CD14-positive monocyte (primary cell): ENCODE results near the gene WNT7A. TPM values are rescaled to one million over a fixed set of nuclear protein-coding genes. Genes with fewer than 3 reads are reported as not detected.
A peak's percentile ranks its signal among the peaks of the same experiment; 100 is the strongest.

ENCODE experiments used
- DNase-seq, 3 donors: peaks; one replicate each; pipeline ENCODE4 v3.0.0-alpha.2; 2011 to 2022
- H2AFZ ChIP-seq: 2 replicates; pipeline ENCODE4 v1.6.0; 2012; ENCODE audit warnings: mild to moderate bottlenecking, low read depth, low read length, inconsistent platforms; ENCODE audit not compliant: insufficient read depth, poor library complexity, severe bottlenecking
- H3K27ac ChIP-seq, 2 donors: 1 replicate in 1 of 2; 2 replicates in 1 of 2; pipeline ENCODE4 v1.5.1; 2012 to 2013; ENCODE audit warnings: low read length in 2 of 2, control low read depth in 1 of 2, inconsistent platforms in 1 of 2, low read depth in 1 of 2, mild to moderate bottlenecking in 1 of 2
- H3K27me3 ChIP-seq, 2 donors: one replicate each; pipeline versions ENCODE4 v1.6.0 to v1.6.1; 2011 to 2013; ENCODE audit warnings: low read length in 2 of 2; ENCODE audit not compliant: control insufficient read depth in 2 of 2, insufficient read depth in 2 of 2
- H3K36me3 ChIP-seq, 2 donors: replicated peaks in 1 of 2; 1 replicate in 1 of 2; 2 replicates in 1 of 2; pipeline versions ENCODE4 v1.5.1 to v1.6.1; 2012 to 2013; ENCODE audit warnings: low read length in 2 of 2, control low read depth in 1 of 2, inconsistent platforms in 1 of 2, mild to moderate bottlenecking in 1 of 2; ENCODE audit not compliant: insufficient read depth in 2 of 2, control insufficient read depth in 1 of 2
- H3K4me1 ChIP-seq, 2 donors: 1 replicate in 1 of 2; 2 replicates in 1 of 2; pipeline versions ENCODE4 v1.5.1 to v1.6.1; 2012 to 2013; ENCODE audit warnings: low read length in 2 of 2, control low read depth in 1 of 2, inconsistent platforms in 1 of 2, mild to moderate bottlenecking in 1 of 2, moderate library complexity in 1 of 2; ENCODE audit not compliant: insufficient read depth in 2 of 2, control insufficient read depth in 1 of 2
- H3K4me2 ChIP-seq: replicated peaks from 2 replicates; pipeline ENCODE3; 2012; ENCODE audit warnings: low read length, moderate library complexity, mild to moderate bottlenecking; ENCODE audit not compliant: poor library complexity, severe bottlenecking; ENCODE audit errors: extremely low read depth
- H3K4me3 ChIP-seq, 3 experiments: fragments of 200-600 bp in 1 of 3; sonication (generic) in 1 of 3; replicated peaks in 1 of 3; 1 replicate in 2 of 3; 2 replicates in 1 of 3; pipeline ENCODE4 v1.5.1; 2011 to 2013; ENCODE audit warnings: low read length in 3 of 3, mild to moderate bottlenecking in 3 of 3, control low read depth in 2 of 3, low read depth in 2 of 3, inconsistent platforms in 1 of 3, moderate library complexity in 1 of 3
- H3K79me2 ChIP-seq: 2 replicates; pipeline ENCODE4 v1.6.0; 2012; ENCODE audit warnings: mild to moderate bottlenecking, control low read depth, inconsistent platforms, low read length, moderate library complexity; ENCODE audit not compliant: insufficient read depth
- H3K9ac ChIP-seq: 2 replicates; pipeline ENCODE4 v1.6.0; 2017; ENCODE audit warnings: low read length, mild to moderate bottlenecking; ENCODE audit not compliant: insufficient read depth, poor library complexity, severe bottlenecking
- H3K9me3 ChIP-seq, 2 donors: replicated peaks in 1 of 2; 1 replicate in 1 of 2; 2 replicates in 1 of 2; pipeline versions ENCODE4 v1.5.1 to v1.6.1; 2012 to 2013; ENCODE audit warnings: low read length in 2 of 2, control low read depth in 1 of 2; ENCODE audit not compliant: control insufficient read depth in 1 of 2, insufficient read depth in 1 of 2
- H4K20me1 ChIP-seq: 2 replicates; pipeline ENCODE4 v1.6.0; 2012; ENCODE audit warnings: mild to moderate bottlenecking, low read length, control low read depth, moderate library complexity; ENCODE audit not compliant: insufficient read depth
- H3K27ac Mint-ChIP-seq, 7 donors: one replicate each; pipeline ENCODE4 v1.8.0; 2020; ENCODE audit warnings: mild to moderate bottlenecking in 7 of 7, mixed read lengths in 7 of 7, moderate library complexity in 6 of 7, inconsistent platforms in 2 of 7
- H3K27me3 Mint-ChIP-seq, 3 donors: one replicate each; pipeline ENCODE4 v1.8.0; 2021 to 2022; ENCODE audit warnings: low read depth in 3 of 3, mild to moderate bottlenecking in 3 of 3, mixed read lengths in 3 of 3, moderate library complexity in 3 of 3, inconsistent platforms in 1 of 3
- H3K36me3 Mint-ChIP-seq, 2 donors: one replicate each; pipeline ENCODE4 v1.8.0; 2020; ENCODE audit warnings: mixed read lengths in 2 of 2, inconsistent platforms in 1 of 2, mild to moderate bottlenecking in 1 of 2
- H3K4me1 Mint-ChIP-seq: one replicate; pipeline ENCODE4 v1.8.0; 2020; ENCODE audit warnings: mild to moderate bottlenecking, mixed read lengths
- H3K4me3 Mint-ChIP-seq, 2 donors: one replicate each; pipeline ENCODE4 v1.8.0; 2020; ENCODE audit warnings: mild to moderate bottlenecking in 2 of 2, mixed read lengths in 2 of 2, moderate library complexity in 1 of 2
- H3K9me3 Mint-ChIP-seq, 7 donors: one replicate each; pipeline ENCODE4 v1.8.0; 2020 to 2022; ENCODE audit warnings: mixed read lengths in 7 of 7, mild to moderate bottlenecking in 6 of 7, moderate library complexity in 6 of 7, inconsistent platforms in 2 of 7
- WGBS: methylation state at CpG from one replicate; pipeline ENCODE4 v1.1.5; 2013; ENCODE audit warnings: missing lambda C conversion rate; ENCODE audit not compliant: insufficient coverage; 5-methylcytosine and 5-hydroxymethylcytosine counted together
- intact Hi-C, 2 donors: fragments of 100-400 bp; cut with micrococcal nuclease; formaldehyde crosslinking; loops; one replicate each; pipeline versions ENCODE4 v1.15.0 to v1.15.1; 2023
- polyA plus RNA-seq, 3 donors: library from polyadenylated mRNA; depleted of rRNA in 1 of 3; unstranded in 2 of 3; stranded (reverse) in 1 of 3; fragments of 300-500 nt in 2 of 3; fragments of >200 nt in 1 of 3; fragmentation: Illumina TruSeq in 2 of 3; gene quantifications; 1 replicate in 2 of 3; 2 replicates in 1 of 3; pipeline ENCODE4 v1.2.3, GENCODE V29; 2012 to 2021
- TF ChIP-seq, protein P1 (sequence below): fragments of 200-600 bp; IDR thresholded peaks from one replicate; pipeline ENCODE4 v1.8.0; 2022; ENCODE audit warnings: antibody characterized with exemption, mild to moderate bottlenecking

WNT7A gene
- polyA plus RNA-seq, 3 donors: not detected

DNA sequence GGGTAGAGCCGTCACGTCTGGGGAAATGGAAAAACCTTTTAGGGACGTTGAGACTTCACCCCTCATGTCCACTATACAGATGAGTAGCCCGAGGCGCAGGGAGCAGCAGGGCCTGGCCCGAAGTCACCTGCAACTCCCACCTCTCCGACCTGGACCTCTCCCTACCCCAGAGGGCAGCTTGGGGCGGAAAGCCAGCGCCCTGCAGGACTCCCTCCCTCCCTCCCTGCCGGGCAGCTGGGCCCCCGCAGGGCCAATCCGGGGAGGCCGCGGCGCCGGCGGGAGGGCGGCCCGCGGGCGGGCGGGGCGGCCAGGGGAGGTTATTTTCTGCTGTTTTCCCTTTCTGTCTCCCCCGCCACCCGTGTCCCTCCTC lies 2.0 kb downstream of the WNT7A start:
- no peaks in the 10 kb centered on the region for H3K79me2 ChIP-seq
- peak overlapping the region in 1 of 7 donors; percentile 28 for H3K27ac Mint-ChIP-seq
- no peaks in the 10 kb centered on the region for H4K20me1 ChIP-seq
- DNase-seq: no peak
- no peak overlapping the region for H3K9ac ChIP-seq
- H3K27ac ChIP-seq: no peak overlapping the region
- no peaks in the 10 kb centered on the region for H3K36me3 Mint-ChIP-seq
- intact Hi-C loops: no loop called here
- TF ChIP-seq, protein P1, sequence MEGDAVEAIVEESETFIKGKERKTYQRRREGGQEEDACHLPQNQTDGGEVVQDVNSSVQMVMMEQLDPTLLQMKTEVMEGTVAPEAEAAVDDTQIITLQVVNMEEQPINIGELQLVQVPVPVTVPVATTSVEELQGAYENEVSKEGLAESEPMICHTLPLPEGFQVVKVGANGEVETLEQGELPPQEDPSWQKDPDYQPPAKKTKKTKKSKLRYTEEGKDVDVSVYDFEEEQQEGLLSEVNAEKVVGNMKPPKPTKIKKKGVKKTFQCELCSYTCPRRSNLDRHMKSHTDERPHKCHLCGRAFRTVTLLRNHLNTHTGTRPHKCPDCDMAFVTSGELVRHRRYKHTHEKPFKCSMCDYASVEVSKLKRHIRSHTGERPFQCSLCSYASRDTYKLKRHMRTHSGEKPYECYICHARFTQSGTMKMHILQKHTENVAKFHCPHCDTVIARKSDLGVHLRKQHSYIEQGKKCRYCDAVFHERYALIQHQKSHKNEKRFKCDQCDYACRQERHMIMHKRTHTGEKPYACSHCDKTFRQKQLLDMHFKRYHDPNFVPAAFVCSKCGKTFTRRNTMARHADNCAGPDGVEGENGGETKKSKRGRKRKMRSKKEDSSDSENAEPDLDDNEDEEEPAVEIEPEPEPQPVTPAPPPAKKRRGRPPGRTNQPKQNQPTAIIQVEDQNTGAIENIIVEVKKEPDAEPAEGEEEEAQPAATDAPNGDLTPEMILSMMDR: no peak
- H3K4me3 ChIP-seq: no peak overlapping the region
- H3K9me3 ChIP-seq: peaks cover 0 to 32% of the 10 kb centered on the region in 2 donors
- peaks cover 0 to 13% (median 4%) of the 10 kb centered on the region in 7 donors for H3K9me3 Mint-ChIP-seq
- peaks cover 4% of the 10 kb centered on the region for H3K4me1 Mint-ChIP-seq
- 40% methylated on average over 3 of the region's 25 CpGs for WGBS
- H3K27me3 Mint-ChIP-seq: peaks cover 61 to 79% (median 78%) of the 10 kb centered on the region in 3 donors
- peaks cover 46 to 62% of the 10 kb centered on the region in 2 donors for H3K27me3 ChIP-seq
- H2AFZ ChIP-seq: no peak overlapping the region
- H3K36me3 ChIP-seq: no peaks in the 10 kb centered on the region
- H3K4me2 ChIP-seq: peak overlapping the region; percentile 44
- peak overlapping the region in 1 of 2 donors; percentile 85 for H3K4me3 Mint-ChIP-seq
- H3K4me1 ChIP-seq: peaks cover 3 to 4% of the 10 kb centered on the region in 2 donors

DNA sequence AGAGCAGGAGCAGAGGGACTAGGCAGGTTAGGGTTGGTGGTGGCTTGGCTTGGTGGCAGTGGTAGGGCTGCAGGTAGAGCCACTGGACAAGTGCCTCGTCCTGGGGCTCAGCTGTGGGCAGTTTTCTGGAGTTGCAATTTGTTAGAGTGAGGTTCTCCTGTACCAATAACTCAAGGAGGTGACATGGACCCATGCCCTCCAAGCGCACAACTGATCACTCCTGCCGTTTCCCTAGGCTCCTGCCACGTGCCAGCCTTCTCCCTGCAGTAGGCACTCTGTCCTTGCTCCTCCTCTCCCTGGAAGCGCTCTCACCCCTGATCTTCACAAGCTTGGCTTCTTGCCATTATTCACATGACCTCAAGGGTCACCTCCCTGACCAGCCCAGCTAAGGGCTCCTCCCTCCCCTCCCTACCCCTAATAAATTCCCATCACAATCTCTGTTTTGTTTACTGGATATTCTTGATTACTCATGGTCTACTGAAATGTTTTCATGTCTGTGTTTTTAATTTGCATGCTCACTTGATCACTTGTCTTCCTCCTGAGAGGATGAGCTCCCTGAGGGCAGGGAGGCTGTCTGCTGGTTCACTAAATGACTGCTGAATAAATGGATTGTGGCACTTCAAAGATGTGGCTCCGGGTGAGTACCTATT lies 3.3 kb downstream of the WNT7A start:
- Histone ChIP-seq H3K4me1 (peaks cover 3 to 4% of the 10 kb centered on the region in 2 donors), H3K27ac (no peak overlapping the region), H3K79me2 (no peaks in the 10 kb centered on the region), H3K36me3 (no peaks in the 10 kb centered on the region), H2AFZ (no peak overlapping the region), H3K4me2 (no peak overlapping the region), H3K9ac (no peak overlapping the region), H3K4me3 (no peak overlapping the region), H3K27me3 (peaks cover 43 to 55% of the 10 kb centered on the region in 2 donors), H3K9me3 (peaks cover 0 to 24% of the 10 kb centered on the region in 2 donors), H4K20me1 (no peaks in the 10 kb centered on the region)
- TF ChIP-seq, protein P1: no peak
- peak overlapping the region in 1 of 2 donors; percentile 68 for H3K4me3 Mint-ChIP-seq
- peaks cover 0 to 10% (median 4%) of the 10 kb centered on the region in 7 donors for H3K9me3 Mint-ChIP-seq
- peaks cover 4% of the 10 kb centered on the region for H3K4me1 Mint-ChIP-seq
- intact Hi-C loops: no loop called here
- H3K27me3 Mint-ChIP-seq: peaks cover 50 to 69% (median 67%) of the 10 kb centered on the region in 3 donors
- no peak for DNase-seq
- H3K36me3 Mint-ChIP-seq: no peaks in the 10 kb centered on the region
- H3K27ac Mint-ChIP-seq: no peak overlapping the region
- 78% methylated on average over 4 of the region's 6 CpGs for WGBS
